Mesothelial cell of epicardium (in vitro differentiated cells): ENCODE results near the gene RUNX1. TPM values are rescaled to one million over a fixed set of nuclear protein-coding genes. Genes with fewer than 3 reads are reported as not detected.

Experiments used
- DNase-seq, 2 experiments: peaks; one replicate each; pipeline ENCODE4 v3.0.0; 2021; ENCODE audit warnings: low spot score in 2 of 2; ENCODE audit not compliant: unreplicated experiment in 2 of 2
- H3K27ac Mint-ChIP-seq: 2 replicates; pipeline ENCODE4 v1.8.0; 2021; ENCODE audit warnings: mixed read lengths
- H3K27me3 Mint-ChIP-seq: 2 replicates; pipeline ENCODE4 v1.8.0; 2021; ENCODE audit warnings: low read depth, mixed read lengths
- H3K36me3 Mint-ChIP-seq: 2 replicates; pipeline ENCODE4 v1.8.0; 2021; ENCODE audit warnings: mixed read lengths
- H3K4me1 Mint-ChIP-seq: 2 replicates; pipeline ENCODE4 v1.8.0; 2021; ENCODE audit warnings: mixed read lengths
- H3K4me3 Mint-ChIP-seq: 2 replicates; pipeline ENCODE4 v1.8.0; 2021; ENCODE audit warnings: mild to moderate bottlenecking, moderate library complexity, mixed read lengths
- H3K9me3 Mint-ChIP-seq: 2 replicates; pipeline ENCODE4 v1.8.0; 2021; ENCODE audit warnings: mixed read lengths
- total RNA-seq: library from RNA; stranded (reverse); gene quantifications from 3 replicates; pipeline ENCODE4 v1.2.1, GENCODE V29; 2021
- TF ChIP-seq, protein P1 (sequence below): fragments of 200-600 bp; sonication (generic); IDR thresholded peaks from one replicate; pipeline ENCODE4 v1.5.0; 2021; ENCODE audit warnings: antibody characterized with exemption; ENCODE audit not compliant: unreplicated experiment

RUNX1 gene
- total RNA-seq, 1 donor from 2014 or later, result 41.2 TPM

DNA sequence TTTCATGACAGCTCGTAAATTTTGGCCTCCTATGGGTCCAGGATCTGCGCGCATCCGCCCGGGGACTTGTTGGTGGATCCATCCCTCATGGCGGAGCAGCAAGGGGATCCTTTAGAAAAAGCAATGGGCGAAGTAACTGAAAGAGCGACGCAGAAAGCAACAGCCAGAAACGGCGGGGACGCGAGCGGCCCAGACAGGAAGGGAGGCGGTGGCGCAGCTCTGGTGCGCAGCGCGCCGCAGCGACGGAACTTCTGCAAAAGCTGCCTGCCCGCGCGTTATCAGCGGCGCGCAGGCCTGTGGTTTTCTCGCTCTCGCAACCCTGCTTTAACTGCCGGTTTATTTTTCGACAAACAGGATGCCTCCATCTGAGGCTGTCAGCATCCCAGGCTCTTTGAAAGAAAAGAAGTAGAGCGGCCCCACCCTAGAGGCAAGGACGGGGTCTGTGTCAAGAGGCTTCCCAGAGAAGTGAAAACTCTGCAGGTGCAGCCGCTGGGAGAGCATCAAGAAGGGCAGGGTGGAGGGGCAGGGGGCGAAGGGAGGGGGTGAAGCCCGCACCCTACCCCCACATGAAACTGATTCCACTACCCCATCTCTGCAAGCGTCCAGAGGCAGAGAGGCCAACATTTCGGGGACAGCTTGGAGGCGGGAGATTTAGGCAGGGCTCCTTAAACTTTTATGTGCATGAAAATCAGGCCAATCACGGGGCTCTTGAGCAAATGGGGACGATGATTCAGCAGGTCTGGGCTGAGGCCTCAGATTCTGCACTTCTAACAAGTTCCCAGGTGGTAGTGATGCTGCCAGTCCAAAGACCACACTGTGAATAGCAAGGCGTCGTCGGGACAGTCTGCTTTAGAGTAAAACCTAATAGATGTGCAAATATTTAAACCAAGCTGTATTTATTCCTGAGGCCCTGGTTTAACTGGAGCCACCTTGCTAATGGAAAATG, 22.2 kb downstream of the RUNX1 start:
- TF ChIP-seq, protein P1, sequence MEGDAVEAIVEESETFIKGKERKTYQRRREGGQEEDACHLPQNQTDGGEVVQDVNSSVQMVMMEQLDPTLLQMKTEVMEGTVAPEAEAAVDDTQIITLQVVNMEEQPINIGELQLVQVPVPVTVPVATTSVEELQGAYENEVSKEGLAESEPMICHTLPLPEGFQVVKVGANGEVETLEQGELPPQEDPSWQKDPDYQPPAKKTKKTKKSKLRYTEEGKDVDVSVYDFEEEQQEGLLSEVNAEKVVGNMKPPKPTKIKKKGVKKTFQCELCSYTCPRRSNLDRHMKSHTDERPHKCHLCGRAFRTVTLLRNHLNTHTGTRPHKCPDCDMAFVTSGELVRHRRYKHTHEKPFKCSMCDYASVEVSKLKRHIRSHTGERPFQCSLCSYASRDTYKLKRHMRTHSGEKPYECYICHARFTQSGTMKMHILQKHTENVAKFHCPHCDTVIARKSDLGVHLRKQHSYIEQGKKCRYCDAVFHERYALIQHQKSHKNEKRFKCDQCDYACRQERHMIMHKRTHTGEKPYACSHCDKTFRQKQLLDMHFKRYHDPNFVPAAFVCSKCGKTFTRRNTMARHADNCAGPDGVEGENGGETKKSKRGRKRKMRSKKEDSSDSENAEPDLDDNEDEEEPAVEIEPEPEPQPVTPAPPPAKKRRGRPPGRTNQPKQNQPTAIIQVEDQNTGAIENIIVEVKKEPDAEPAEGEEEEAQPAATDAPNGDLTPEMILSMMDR, result no peak
- peak; percentile 30 to 68 for DNase-seq
- Mint-ChIP-seq H3K4me3 (peak overlapping the region; percentile 63), H3K9me3 (no peaks in the 10 kb centered on the region), H3K27me3 (peaks cover 26% of the 10 kb centered on the region), H3K4me1 (peaks cover 16% of the 10 kb centered on the region), H3K27ac (no peak overlapping the region), H3K36me3 (no peaks in the 10 kb centered on the region)

DNA sequence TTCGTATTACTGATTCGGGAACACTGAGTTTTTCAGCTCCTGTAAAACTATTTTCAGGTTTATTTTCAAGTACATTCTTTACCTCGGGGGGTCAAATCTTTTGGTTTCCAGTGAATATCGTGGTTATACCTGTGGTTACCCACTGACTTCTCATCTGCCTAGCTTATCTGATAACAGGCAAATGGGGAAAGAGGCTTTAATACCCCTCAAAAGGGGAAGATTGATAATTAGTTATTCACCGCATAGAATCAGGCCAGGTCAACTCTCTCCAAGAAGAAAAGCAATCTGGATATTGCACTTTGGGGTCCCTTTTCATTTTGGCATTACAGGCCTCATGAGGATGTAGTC, 23.0 kb downstream of the RUNX1 start:
- TF ChIP-seq, protein P1, result no peak
- DNase-seq, result no peak

DNA sequence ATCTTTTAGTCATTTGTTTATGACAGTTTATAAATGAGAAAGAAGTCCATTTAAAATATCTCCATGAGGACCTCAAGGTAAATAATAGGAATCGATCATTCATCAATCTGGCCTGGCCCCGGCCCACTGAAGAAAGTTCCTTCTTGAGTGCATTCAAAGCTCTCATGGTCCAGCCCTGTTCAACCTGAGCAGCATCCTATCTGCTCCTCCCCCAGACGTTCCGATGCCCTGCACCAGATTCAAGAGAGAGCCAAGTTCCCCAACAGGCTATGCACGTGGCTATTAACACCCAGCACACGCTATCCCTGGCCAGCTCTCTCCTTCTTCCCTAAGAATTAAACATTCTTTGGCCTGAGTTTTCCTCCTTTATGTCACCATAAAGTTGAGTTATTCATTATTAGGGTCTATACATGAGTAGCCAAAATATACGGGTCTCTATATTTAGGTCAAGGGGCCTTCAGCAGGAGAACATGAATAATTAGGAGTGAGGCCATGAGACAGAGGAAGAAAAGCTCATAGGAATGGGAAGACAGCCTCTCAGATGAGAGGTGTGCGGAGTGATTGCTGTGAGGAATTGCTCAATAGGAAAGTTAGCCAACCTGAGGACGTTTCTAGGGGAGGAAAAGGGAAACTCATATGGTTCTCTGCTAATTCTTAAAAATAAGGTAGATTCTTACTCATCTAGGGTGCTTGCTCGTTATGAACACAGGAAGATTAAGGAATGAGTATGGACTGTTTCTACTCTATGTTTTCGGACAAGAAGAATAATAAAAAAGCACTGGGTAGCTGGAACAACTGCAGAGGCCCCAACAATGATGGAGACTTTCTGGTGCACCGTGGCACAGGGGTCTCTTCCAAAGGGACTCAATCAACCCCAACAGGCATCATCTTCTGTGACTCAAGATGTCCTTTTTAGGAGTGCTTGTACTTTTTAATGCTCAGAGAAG, 23.6 kb downstream of the RUNX1 start:
- Mint-ChIP-seq H3K27ac (no peak overlapping the region), H3K27me3 (peaks cover 26% of the 10 kb centered on the region), H3K4me1 (peaks cover 16% of the 10 kb centered on the region), H3K9me3 (no peaks in the 10 kb centered on the region), H3K4me3 (no peak overlapping the region), H3K36me3 (no peaks in the 10 kb centered on the region)
- TF ChIP-seq, protein P1, result no peak
- DNase-seq, result no peak

More for the DNA sequence above, 23.0 kb downstream of the RUNX1 start:
- H3K4me1 Mint-ChIP-seq, result peaks cover 16% of the 10 kb centered on the region
- no peaks in the 10 kb centered on the region for H3K9me3 Mint-ChIP-seq
- peaks cover 26% of the 10 kb centered on the region for H3K27me3 Mint-ChIP-seq
- H3K4me3 Mint-ChIP-seq, result no peak overlapping the region
- H3K27ac Mint-ChIP-seq, result no peak overlapping the region
- H3K36me3 Mint-ChIP-seq, result no peaks in the 10 kb centered on the region

- H3K4me1 Mint-ChIP-seq, result peaks cover 16% of the 10 kb centered on the region
- no peak overlapping the region for H3K27ac Mint-ChIP-seq
- TF ChIP-seq, protein P1, result no peak
- H3K9me3 Mint-ChIP-seq, result no peaks in the 10 kb centered on the region
- H3K36me3 Mint-ChIP-seq, result no peaks in the 10 kb centered on the region
- DNase-seq, result no peak
- H3K4me3 Mint-ChIP-seq, result no peak overlapping the region
- H3K27me3 Mint-ChIP-seq, result peaks cover 26% of the 10 kb centered on the region
Measured at GRCh38 chr21:35024513-35024912, 24.6 kb downstream of the RUNX1 start.

GRCh38 chr21:35024071-35024420, 25.1 kb downstream of the RUNX1 start:
- peaks cover 16% of the 10 kb centered on the region for H3K4me1 Mint-ChIP-seq
- H3K27me3 Mint-ChIP-seq, result peaks cover 26% of the 10 kb centered on the region
- no peaks in the 10 kb centered on the region for H3K36me3 Mint-ChIP-seq
- H3K9me3 Mint-ChIP-seq, result no peaks in the 10 kb centered on the region
- no peak for DNase-seq
- H3K27ac Mint-ChIP-seq, result no peak overlapping the region
- H3K4me3 Mint-ChIP-seq, result no peak overlapping the region
- TF ChIP-seq, protein P1, result no peak
